HG03558 (cell line): ENCODE results near the gene OR2H2.

Experiments
- ATAC-seq: cut with Tn5 transposase; IDR thresholded peaks from one replicate; pipeline ENCODE4 v1.9.1; 2021; ENCODE audit warnings: moderate number of reproducible peaks; ENCODE audit not compliant: unreplicated experiment; ENCODE audit errors: extremely low read depth

The OR2H2 gene

GRCh38 chr6:29590218-29590808 lies 5.4 kb downstream of the OR2H2 start:
- no peak for ATAC-seq

GRCh38 chr6:29591677-29592076 lies 6.8 kb downstream of the OR2H2 start:
- ATAC-seq: no peak

GRCh38 chr6:29593199-29593855 lies 8.4 kb downstream of the OR2H2 start:
- ATAC-seq: no peak

GRCh38 chr6:29596381-29596900 lies 11.5 kb downstream of the OR2H2 start:
- ATAC-seq: no peak

GRCh38 chr6:29597184-29597583 lies 12.3 kb downstream of the OR2H2 start:
- no peak for ATAC-seq

- ATAC-seq: no peak
Observed at GRCh38 chr6:29598172-29598747, 13.3 kb downstream of the OR2H2 start.

GRCh38 chr6:29602564-29603361 lies 17.8 kb downstream of the OR2H2 start:
- no peak for ATAC-seq

- no peak for ATAC-seq
Observed at GRCh38 chr6:29603456-29603855, 18.5 kb downstream of the OR2H2 start.

- ATAC-seq: no peak
Observed at GRCh38 chr6:29603930-29604329, 19.0 kb downstream of the OR2H2 start.

- no peak for ATAC-seq
Observed at GRCh38 chr6:29608131-29608530, 23.2 kb downstream of the OR2H2 start.

GRCh38 chr6:29610540-29610939 lies 25.6 kb downstream of the OR2H2 start:
- ATAC-seq: no peak

- no peak for ATAC-seq
Observed at GRCh38 chr6:29611426-29611825, 26.5 kb downstream of the OR2H2 start.

- no peak for ATAC-seq
Observed at GRCh38 chr6:29617782-29618554, 33.0 kb downstream of the OR2H2 start.

- no peak for ATAC-seq
Observed at GRCh38 chr6:29619578-29620160, 34.7 kb downstream of the OR2H2 start.

GRCh38 chr6:29620630-29621029 lies 35.7 kb downstream of the OR2H2 start:
- ATAC-seq: no peak

- ATAC-seq: no peak
Observed at GRCh38 chr6:29624520-29624961, 39.6 kb downstream of the OR2H2 start.

- no peak for ATAC-seq
Observed at GRCh38 chr6:29625337-29625930, 40.5 kb downstream of the OR2H2 start.

GRCh38 chr6:29626948-29627754 lies 42.2 kb downstream of the OR2H2 start:
- ATAC-seq: no peak
